K562 treated with DMSO at 1 percent for 24 hours (cell line): ENCODE measurements around the gene UGT2A2. TPM values are rescaled to one million over a fixed set of nuclear protein-coding genes. Genes with fewer than 3 reads are reported as not detected.

Source experiments
- total RNA-seq: library from RNA; unstranded; fragments of 300-600 nt; gene quantifications from 2 replicates; pipeline ENCODE4 v1.2.3, GENCODE V29; 2022; ENCODE audit warnings: low read depth; ENCODE audit not compliant: insufficient read depth

Gene UGT2A2
- total RNA-seq: not detected in 2 replicates

DNA sequence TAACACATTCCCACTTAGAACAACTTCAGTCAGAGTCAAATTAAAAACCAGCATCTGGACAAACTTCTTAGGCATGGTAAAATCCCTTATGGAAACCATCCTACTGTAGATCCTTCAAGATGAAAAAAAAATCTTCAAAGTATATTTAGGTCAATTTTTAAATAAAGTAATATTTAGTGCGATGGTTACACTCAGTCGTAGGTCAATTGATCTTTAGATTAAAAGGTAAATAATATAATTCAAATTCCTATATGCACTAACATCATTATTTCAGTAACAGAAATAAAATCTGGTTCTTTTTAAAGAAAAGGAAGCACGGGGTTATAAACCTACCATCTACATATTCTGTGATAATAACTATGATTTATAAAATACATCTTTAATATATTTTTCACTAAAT is at the start of gene UGT2A2:
Gene UGT2A2, minus strand, starts transcription at position 101 of the 400 bp plus-strand sequence. Its CDS starts 2 bp downstream, at position 99.

DNA sequence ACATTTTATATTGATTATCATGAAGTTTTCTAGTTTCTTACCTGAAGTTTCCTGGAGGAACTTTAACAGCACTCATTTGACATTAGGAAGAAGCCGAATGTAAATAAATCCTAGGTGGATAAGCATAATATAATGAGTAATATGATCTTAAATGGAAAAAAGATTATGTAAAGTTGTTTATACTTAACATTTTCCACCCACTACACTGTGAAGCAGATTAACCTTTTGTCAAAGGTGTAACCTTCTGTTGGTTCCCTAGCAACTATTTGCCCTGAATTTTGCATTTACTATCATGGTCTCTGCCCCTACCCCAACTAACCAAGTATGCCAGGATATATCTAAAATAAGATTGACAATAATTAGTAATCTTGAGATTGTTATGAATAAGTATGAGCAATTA is 13.7 kb upstream of the UGT2A2 start, which contains the start of gene UGT2A1:
Gene UGT2A1, minus strand, starts transcription at position 101 of the 400 bp plus-strand sequence. CDS start 5,603 bp downstream, outside the sequence.

Other genes starting within 250 kb of the UGT2A2 start
- gene UGT2B4, start 143.7 kb downstream of the UGT2A2 start, total RNA-seq: not detected in 2 replicates
- not detected in 2 replicates for gene UGT2A1, start 13.6 kb upstream of the UGT2A2 start, total RNA-seq
- not detected in 2 replicates for gene SULT1B1, start 121.0 kb upstream of the UGT2A2 start, total RNA-seq
- gene SULT1E1, start 220.5 kb upstream of the UGT2A2 start, total RNA-seq: not detected in 2 replicates